ENCODE results near the gene RTN4RL1. TPM values are rescaled to one million over a fixed set of nuclear protein-coding genes. Genes with fewer than 3 reads are reported as not detected.

Gene RTN4RL1
- total RNA-seq, 2 experiments from 2014 or later: 1.3 to 1.5 TPM

GRCh38 chr17:1947229-1947742, 77.8 kb downstream of the RTN4RL1 start:
- CTCF ChIA-PET: no interaction called here
- POLR2A ChIA-PET: no interaction called here

- ChIA-PET POLR2A (no interaction called here), CTCF (no interaction called here)
Observed at GRCh38 chr17:1946021-1946932, 78.9 kb downstream of the RTN4RL1 start.

GRCh38 chr17:1945621-1946020, 79.5 kb downstream of the RTN4RL1 start:
- ChIA-PET CTCF (no interaction called here), POLR2A (no interaction called here)

GRCh38 chr17:1943436-1943831, 81.7 kb downstream of the RTN4RL1 start:
- POLR2A ChIA-PET: no interaction called here
- CTCF ChIA-PET: no interaction called here

GRCh38 chr17:1942666-1943435, 82.3 kb downstream of the RTN4RL1 start:
- ChIA-PET POLR2A (no interaction called here), CTCF (no interaction called here)

- ChIA-PET CTCF (interaction anchor here (0.6 kb wide), 1 partner anchor 60 kb away, joined by 4 read pairs; no protein-coding TSS in a partner anchor), POLR2A (no interaction called here)
Observed at GRCh38 chr17:1942066-1942365, 83.1 kb downstream of the RTN4RL1 start.

GRCh38 chr17:1941272-1942065, 83.7 kb downstream of the RTN4RL1 start:
- CTCF ChIA-PET: interaction anchor here (0.6 kb wide), 2 partner anchors 35 to 59 kb away, joined by 4 to 5 read pairs; no protein-coding TSS in a partner anchor
- POLR2A ChIA-PET: no interaction called here

- ChIA-PET CTCF (interaction anchor here (0.6 kb wide), 1 partner anchor 35 kb away, joined by 5 read pairs; no protein-coding TSS in a partner anchor), POLR2A (no interaction called here)
Observed at GRCh38 chr17:1940810-1941185, 84.3 kb downstream of the RTN4RL1 start.

- POLR2A ChIA-PET: no interaction called here
- CTCF ChIA-PET: interaction anchor here (0.6 kb wide), 1 partner anchor 34 kb away, joined by 5 read pairs; no protein-coding TSS in a partner anchor
Observed at GRCh38 chr17:1939981-1940809, 84.9 kb downstream of the RTN4RL1 start.

GRCh38 chr17:1937461-1937860, 87.7 kb downstream of the RTN4RL1 start:
- ChIA-PET CTCF (no interaction called here), POLR2A (no interaction called here)

GRCh38 chr17:1936766-1937165, 88.4 kb downstream of the RTN4RL1 start:
- CTCF ChIA-PET: no interaction called here
- POLR2A ChIA-PET: no interaction called here

- ChIA-PET CTCF (no interaction called here), POLR2A (no interaction called here)
Observed at GRCh38 chr17:1934901-1935300, 90.2 kb downstream of the RTN4RL1 start.

- ChIA-PET POLR2A (no interaction called here), CTCF (no interaction called here)
Observed at GRCh38 chr17:1933875-1934715, 91.0 kb downstream of the RTN4RL1 start.

- ChIA-PET POLR2A (no interaction called here), CTCF (interaction anchor here (1.0 to 1.1 kb wide), 2 partner anchors 94 to 303 kb away, joined by 3 read pairs; no protein-coding TSS in a partner anchor)
Observed at GRCh38 chr17:1931844-1932579, 93.1 kb downstream of the RTN4RL1 start.

GRCh38 chr17:1930337-1930645, 94.8 kb downstream of the RTN4RL1 start:
- ChIA-PET CTCF (no interaction called here), POLR2A (no interaction called here)

GRCh38 chr17:1928976-1929375, 96.2 kb downstream of the RTN4RL1 start:
- CTCF ChIA-PET: no interaction called here
- POLR2A ChIA-PET: no interaction called here

- ChIA-PET POLR2A (no interaction called here), CTCF (no interaction called here)
Observed at GRCh38 chr17:1920948-1921351, 104.2 kb downstream of the RTN4RL1 start.

- CTCF ChIA-PET: interaction anchor here (0.6 kb wide), 1 partner anchor 81 kb away, joined by 3 read pairs; no protein-coding TSS in a partner anchor
- POLR2A ChIA-PET: no interaction called here
Observed at GRCh38 chr17:1919201-1919600, 105.9 kb downstream of the RTN4RL1 start.
